ENCODE measurements around the gene ALG12. TPM values are rescaled to one million over a fixed set of nuclear protein-coding genes. Genes with fewer than 3 reads are reported as not detected.
A peak's percentile ranks its signal among the peaks of the same experiment; 100 is the strongest.

Gene ALG12
- total RNA-seq, 1 donor from 2014 or later, result 20.6 TPM

DNA sequence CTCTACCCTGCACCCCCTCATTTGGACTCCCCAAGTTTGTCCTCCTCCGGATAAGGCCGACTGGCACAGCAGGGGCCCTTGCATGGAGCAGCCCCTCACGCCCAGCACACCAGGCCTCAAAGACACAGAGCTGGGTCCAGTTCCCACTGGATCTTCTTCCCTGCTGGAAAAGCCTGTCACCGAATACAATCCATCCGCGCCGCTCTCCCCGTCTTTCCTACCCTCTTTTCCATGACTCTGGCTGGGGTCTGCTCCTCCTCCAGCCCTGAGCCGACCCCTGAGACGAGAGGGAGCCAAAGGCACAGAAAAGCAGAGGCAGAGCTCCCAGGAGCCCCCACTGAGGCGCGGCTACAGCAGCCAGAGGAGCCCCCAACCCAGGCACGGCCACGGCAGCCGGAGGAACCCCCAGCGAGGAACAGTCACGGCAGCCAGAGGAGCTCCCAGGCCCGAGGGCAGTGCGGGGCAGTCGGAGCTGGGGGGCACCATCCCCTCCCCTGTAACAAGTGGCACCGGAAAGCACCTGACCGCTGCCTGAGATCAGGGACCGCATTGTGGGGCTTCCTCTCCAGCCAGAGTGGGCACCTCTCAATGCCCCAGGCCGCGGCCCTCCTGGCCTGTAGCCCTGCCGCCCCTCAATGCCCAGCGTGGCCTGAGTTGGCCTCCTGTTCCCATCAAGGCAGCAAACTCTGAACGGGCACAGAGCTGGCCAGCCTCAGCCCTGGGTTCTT is 12.0 kb downstream of the ALG12 start:
- no peak overlapping the region for H3K4me3 Mint-ChIP-seq (ENCODE audit: unreplicated experiment)
- TF ChIP-seq CTCF (IDR thresholded peaks at IDR 0.05), result no peak
- no peak overlapping the region for H3K27ac Mint-ChIP-seq (ENCODE audit: unreplicated experiment)
- H3K36me3 Mint-ChIP-seq (ENCODE audit: low read depth), result peaks cover 13% of the 10 kb centered on the region
- H3K4me1 Mint-ChIP-seq (ENCODE audit: low read depth), result no peaks in the 10 kb centered on the region
- DNase-seq (ENCODE audit: low spot score), result peak; percentile 89
- H3K27me3 Mint-ChIP-seq (ENCODE audit: low read depth), result no peaks in the 10 kb centered on the region
- H3K9me3 Mint-ChIP-seq (ENCODE audit: low read depth), result no peaks in the 10 kb centered on the region

DNA sequence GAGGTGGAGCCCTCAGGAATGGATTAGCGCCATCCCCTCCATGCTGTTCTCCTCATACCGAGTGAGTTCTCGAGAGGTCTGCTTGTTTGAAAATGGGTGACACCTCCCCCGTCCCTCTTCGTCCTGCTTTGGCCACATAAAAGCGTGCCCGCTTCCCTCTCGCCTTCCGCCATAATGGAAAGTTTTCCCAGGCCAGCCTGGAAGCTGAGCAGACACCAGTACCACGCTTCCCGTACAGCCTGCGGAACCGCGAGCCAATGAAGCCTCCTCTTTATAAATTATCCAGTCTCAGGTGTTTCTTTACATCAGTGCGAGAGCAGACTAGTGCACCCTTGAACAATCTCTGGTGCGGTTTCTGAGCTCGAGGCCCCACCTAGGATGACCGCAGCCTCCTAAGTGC is 12.8 kb downstream of the ALG12 start:
- no peaks in the 10 kb centered on the region for H3K4me1 Mint-ChIP-seq (ENCODE audit: low read depth)
- peaks cover 18% of the 10 kb centered on the region for H3K36me3 Mint-ChIP-seq (ENCODE audit: low read depth)
- H3K27ac Mint-ChIP-seq (ENCODE audit: unreplicated experiment), result no peak overlapping the region
- H3K27me3 Mint-ChIP-seq (ENCODE audit: low read depth), result no peaks in the 10 kb centered on the region
- H3K4me3 Mint-ChIP-seq (ENCODE audit: unreplicated experiment), result no peak overlapping the region
- no peaks in the 10 kb centered on the region for H3K9me3 Mint-ChIP-seq (ENCODE audit: low read depth)
- DNase-seq (ENCODE audit: low spot score), result peak; percentile 78
- TF ChIP-seq CTCF (IDR thresholded peaks at IDR 0.05), result no peak

DNA sequence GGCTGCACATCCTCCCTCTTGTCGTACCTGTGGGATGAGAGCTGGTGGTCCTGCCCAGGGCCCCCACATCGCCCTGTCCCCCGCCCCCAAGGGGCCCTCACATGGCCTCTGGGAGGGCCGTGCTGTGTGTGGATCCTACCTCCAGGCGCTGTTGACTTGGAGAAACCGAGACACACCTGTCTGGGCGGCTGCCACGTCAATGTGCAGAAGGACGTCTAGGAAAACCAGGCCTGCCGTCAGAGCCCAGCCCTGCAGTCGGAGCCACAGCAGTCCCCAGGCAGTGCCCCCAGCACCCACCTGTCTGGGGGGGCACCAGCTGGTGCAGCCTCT is 14.2 kb downstream of the ALG12 start:
- H3K4me3 Mint-ChIP-seq (ENCODE audit: unreplicated experiment), result no peak overlapping the region
- no peak overlapping the region for H3K27ac Mint-ChIP-seq (ENCODE audit: unreplicated experiment)
- peaks cover 20% of the 10 kb centered on the region for H3K36me3 Mint-ChIP-seq (ENCODE audit: low read depth)
- TF ChIP-seq CTCF (IDR thresholded peaks at IDR 0.05), result no peak
- H3K27me3 Mint-ChIP-seq (ENCODE audit: low read depth), result no peaks in the 10 kb centered on the region
- H3K9me3 Mint-ChIP-seq (ENCODE audit: low read depth), result no peaks in the 10 kb centered on the region
- H3K4me1 Mint-ChIP-seq (ENCODE audit: low read depth), result no peaks in the 10 kb centered on the region
- peak; percentile 83 for DNase-seq (ENCODE audit: low spot score)

- Mint-ChIP-seq H3K27me3 (ENCODE audit: low read depth) (no peaks in the 10 kb centered on the region), H3K27ac (ENCODE audit: unreplicated experiment) (no peak overlapping the region), H3K4me3 (ENCODE audit: unreplicated experiment) (no peak overlapping the region), H3K4me1 (ENCODE audit: low read depth) (no peaks in the 10 kb centered on the region), H3K36me3 (ENCODE audit: low read depth) (peaks cover 20% of the 10 kb centered on the region), H3K9me3 (ENCODE audit: low read depth) (no peaks in the 10 kb centered on the region)
- DNase-seq (ENCODE audit: low spot score), result peak; percentile 57
- no peak for TF ChIP-seq CTCF (IDR thresholded peaks at IDR 0.05)
Observed at GRCh38 chr22:49903322-49904039, 14.8 kb downstream of the ALG12 start.

DNA sequence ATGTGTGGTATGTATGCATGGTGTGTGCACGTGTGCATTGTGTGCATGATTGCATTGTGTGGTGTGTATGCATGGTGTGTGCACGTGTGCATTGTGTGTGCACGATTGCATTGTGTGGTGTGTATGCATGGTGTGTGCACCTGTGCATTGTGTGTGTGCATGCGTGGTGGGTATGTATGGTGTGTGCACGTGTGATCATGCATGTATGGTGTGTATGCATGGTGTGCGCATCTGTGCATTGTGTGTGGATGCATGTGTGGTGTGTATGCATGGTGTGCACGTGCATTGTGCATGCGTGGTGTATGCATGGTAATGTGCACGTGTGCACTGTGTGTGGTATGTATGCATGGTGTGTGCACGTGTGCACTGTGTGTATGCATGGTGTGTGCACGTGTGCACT is 16.8 kb downstream of the ALG12 start:
- no peak overlapping the region for H3K4me3 Mint-ChIP-seq (ENCODE audit: unreplicated experiment)
- H3K36me3 Mint-ChIP-seq (ENCODE audit: low read depth), result peaks cover 16% of the 10 kb centered on the region
- no peaks in the 10 kb centered on the region for H3K9me3 Mint-ChIP-seq (ENCODE audit: low read depth)

More for the DNA sequence above, 16.8 kb downstream of the ALG12 start:
- no peak for TF ChIP-seq CTCF (IDR thresholded peaks at IDR 0.05)
- Mint-ChIP-seq H3K4me1 (ENCODE audit: low read depth) (no peaks in the 10 kb centered on the region), H3K27me3 (ENCODE audit: low read depth) (no peaks in the 10 kb centered on the region), H3K27ac (ENCODE audit: unreplicated experiment) (no peak overlapping the region)
- DNase-seq (ENCODE audit: low spot score), result no peak
